ENCODE results near the gene USP9X.

Gene USP9X

GRCh38 chrX:41085878-41086626, 807 bp downstream of the USP9X start (continued):
- no peak for TF ChIP-seq PRDM2 (tag by site-specific recombination; IDR thresholded peaks at IDR 0.05; ENCODE audit: borderline replicate concordance)
- no peak for TF ChIP-seq REPIN1 (tag by site-specific recombination; IDR thresholded peaks at IDR 0.05; ENCODE audit: low read depth)
- TF ChIP-seq ZNF341 (tag by site-specific recombination; IDR thresholded peaks at IDR 0.05; ENCODE audit: low read depth) = peak; percentile 26
- no peak for TF ChIP-seq ZNF214 (tag by site-specific recombination; IDR thresholded peaks at IDR 0.05; ENCODE audit: borderline replicate concordance)
- no peak for TF ChIP-seq ZNF146 (tag by site-specific recombination; IDR thresholded peaks at IDR 0.05)
- TF ChIP-seq KLF8 (tag by site-specific recombination; IDR thresholded peaks at IDR 0.05) = peak; percentile 80
- no peak for TF ChIP-seq ZNF324 (tag by site-specific recombination; IDR thresholded peaks at IDR 0.05)
- no peak for TF ChIP-seq ZNF776 (tag by site-specific recombination; IDR thresholded peaks at IDR 0.05; ENCODE audit: borderline replicate concordance)
- TF ChIP-seq ZBTB10 (tag by site-specific recombination; IDR thresholded peaks at IDR 0.05) = no peak
- TF ChIP-seq ZBTB20 (tag by site-specific recombination; IDR thresholded peaks at IDR 0.05) = peak; percentile 96
- no peak for TF ChIP-seq ZNF121 (tag by site-specific recombination; IDR thresholded peaks at IDR 0.05)
- TF ChIP-seq ZNF76 (tag by site-specific recombination; IDR thresholded peaks at IDR 0.05; ENCODE audit: borderline replicate concordance, low read depth) = 0 out of 2 replicates have a peak, but pooled peaks have one; percentile 36
- TF ChIP-seq ZNF112 (tag by site-specific recombination; IDR thresholded peaks at IDR 0.05) = no peak
- TF ChIP-seq ZNF133 (tag by site-specific recombination; IDR thresholded peaks at IDR 0.05) = no peak
- TF ChIP-seq ZNF645 (tag by site-specific recombination; IDR thresholded peaks at IDR 0.05) = no peak
- TF ChIP-seq PRDM6 (tag by site-specific recombination; IDR thresholded peaks at IDR 0.05) = no peak
- peak; percentile 74; the same call in 1 of the 2 replicates for TF ChIP-seq YY1 (tag by site-specific recombination; IDR thresholded peaks at IDR 0.05)
- TF ChIP-seq PATZ1 (tag by site-specific recombination; IDR thresholded peaks at IDR 0.05) = peak; percentile 71
- TF ChIP-seq ZNF280C (tag by site-specific recombination; IDR thresholded peaks at IDR 0.05) = no peak
- TF ChIP-seq KLF16 (tag by site-specific recombination; IDR thresholded peaks at IDR 0.05) = peak; percentile 10; the same call in 1 of the 2 replicates
- peak; percentile 90 for TF ChIP-seq ZNF600 (tag by site-specific recombination; IDR thresholded peaks at IDR 0.05)
- peak; percentile 46; the same call in 1 of the 2 replicates for TF ChIP-seq EGR2 (tag by site-specific recombination; IDR thresholded peaks at IDR 0.05; ENCODE audit: low read depth)
- TF ChIP-seq ZBTB8A (tag by site-specific recombination; IDR thresholded peaks at IDR 0.05) = 0 out of 2 replicates have a peak, but pooled peaks have one; percentile 28
